ENCODE measurements around the gene AUNIP. TPM values are rescaled to one million over a fixed set of nuclear protein-coding genes. Genes with fewer than 3 reads are reported as not detected.

The AUNIP gene
- total and polyA plus RNA-seq, 11 donors: 0.19 to 1.5 (median 0.26) TPM; not detected in 7

GRCh38 chr1:25802915-25803314, 56.3 kb downstream of the AUNIP start:
- WGBS, 4 donors: 71 to 82% (median 73%) methylated on average over 6 of the region's 6 CpGs
- H3K9me3 ChIP-seq: no peaks in the 10 kb centered on the region
- intact Hi-C loops (cut with DNase I): loop anchor here in 2 of 10 donors (10.0 kb wide), 2 partner anchors 298 to 378 kb away; partner anchors contain the start of gene RHCE (in 1 of the 2)
- H3K36me3 ChIP-seq: peaks cover 0 to 25% (median 7%) of the 10 kb centered on the region in 9 donors
- TF ChIP-seq, protein P1, sequence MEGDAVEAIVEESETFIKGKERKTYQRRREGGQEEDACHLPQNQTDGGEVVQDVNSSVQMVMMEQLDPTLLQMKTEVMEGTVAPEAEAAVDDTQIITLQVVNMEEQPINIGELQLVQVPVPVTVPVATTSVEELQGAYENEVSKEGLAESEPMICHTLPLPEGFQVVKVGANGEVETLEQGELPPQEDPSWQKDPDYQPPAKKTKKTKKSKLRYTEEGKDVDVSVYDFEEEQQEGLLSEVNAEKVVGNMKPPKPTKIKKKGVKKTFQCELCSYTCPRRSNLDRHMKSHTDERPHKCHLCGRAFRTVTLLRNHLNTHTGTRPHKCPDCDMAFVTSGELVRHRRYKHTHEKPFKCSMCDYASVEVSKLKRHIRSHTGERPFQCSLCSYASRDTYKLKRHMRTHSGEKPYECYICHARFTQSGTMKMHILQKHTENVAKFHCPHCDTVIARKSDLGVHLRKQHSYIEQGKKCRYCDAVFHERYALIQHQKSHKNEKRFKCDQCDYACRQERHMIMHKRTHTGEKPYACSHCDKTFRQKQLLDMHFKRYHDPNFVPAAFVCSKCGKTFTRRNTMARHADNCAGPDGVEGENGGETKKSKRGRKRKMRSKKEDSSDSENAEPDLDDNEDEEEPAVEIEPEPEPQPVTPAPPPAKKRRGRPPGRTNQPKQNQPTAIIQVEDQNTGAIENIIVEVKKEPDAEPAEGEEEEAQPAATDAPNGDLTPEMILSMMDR (IDR thresholded peaks at IDR 0.05): no peak
- H3K4me1 ChIP-seq: peaks cover 6 to 83% (median 74%) of the 10 kb centered on the region in 12 donors
- no peaks in the 10 kb centered on the region for H3K27me3 ChIP-seq
- DNase-seq (no peak), ATAC-seq (no peak)
- no peak overlapping the region for H3K27ac ChIP-seq
- H3K4me3 ChIP-seq: no peak overlapping the region

DNA sequence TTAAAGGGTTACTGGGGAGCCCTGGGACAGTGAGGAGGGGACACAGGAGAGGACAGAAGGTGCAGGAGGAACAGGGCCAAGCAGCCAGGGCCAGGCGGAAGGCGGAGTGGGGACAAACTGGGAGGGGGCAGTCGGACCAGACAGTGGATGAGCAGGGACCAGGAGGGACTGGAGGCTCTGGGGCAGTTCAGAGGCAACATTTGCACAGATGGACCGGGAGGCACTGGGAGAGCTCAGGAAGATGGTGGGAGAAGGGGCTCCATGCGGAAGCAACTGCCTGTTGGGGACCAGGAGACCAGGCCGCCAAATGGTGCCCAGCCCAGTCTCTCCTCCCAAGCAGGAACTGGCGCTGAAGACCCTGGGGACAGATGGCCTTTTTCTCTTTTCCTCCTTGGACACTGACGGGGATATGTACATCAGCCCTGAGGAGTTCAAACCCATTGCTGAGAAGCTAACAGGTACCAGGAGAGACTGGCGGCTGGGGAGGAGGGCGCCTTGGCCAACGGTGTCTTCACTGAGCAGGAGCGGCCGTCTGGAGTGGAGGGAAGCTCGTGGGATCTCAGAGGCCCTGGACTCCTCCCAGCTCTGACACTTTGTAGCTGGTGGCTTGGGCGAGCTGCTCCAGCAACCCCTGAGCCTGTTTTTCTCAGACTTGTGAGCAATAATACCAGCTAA, 58.4 kb downstream of the AUNIP start:
- ATAC-seq (peak in 2 of 4 donors; percentile 3 to 8), DNase-seq (peak in 1 of 5 donors; percentile 68)
- Histone ChIP-seq H3K4me3 (peak overlapping the region; percentile 37 to 79 (median 66)), H3K4me1 (peaks cover 9 to 73% (median 66%) of the 10 kb centered on the region in 12 donors), H3K9me3 (no peaks in the 10 kb centered on the region), H3K36me3 (peaks cover 0 to 14% (median 0%) of the 10 kb centered on the region in 9 donors), H3K27ac (peak overlapping the region; percentile 54 to 82 (median 76)), H3K27me3 (no peaks in the 10 kb centered on the region)
- intact Hi-C loops (cut with DNase I): loop anchor here in 2 of 10 donors (10.0 kb wide), 2 partner anchors 296 to 376 kb away; partner anchors contain the start of gene RHCE (in 1 of the 2)
- WGBS, 4 donors: 39 to 57% (median 44%) methylated on average over 13 to 15 of the region's 15 CpGs
- no peak for TF ChIP-seq POLR2A (IDR thresholded peaks at IDR 0.05)

GRCh38 chr1:25799935-25800702, 59.1 kb downstream of the AUNIP start, which contains the start of gene SELENON:
Gene SELENON (plus strand): TSS chr1:25800193. CDS start chr1:25800231, 38 bp downstream.
- peaks cover 6 to 69% (median 60%) of the 10 kb centered on the region in 12 donors for H3K4me1 ChIP-seq

DNA sequence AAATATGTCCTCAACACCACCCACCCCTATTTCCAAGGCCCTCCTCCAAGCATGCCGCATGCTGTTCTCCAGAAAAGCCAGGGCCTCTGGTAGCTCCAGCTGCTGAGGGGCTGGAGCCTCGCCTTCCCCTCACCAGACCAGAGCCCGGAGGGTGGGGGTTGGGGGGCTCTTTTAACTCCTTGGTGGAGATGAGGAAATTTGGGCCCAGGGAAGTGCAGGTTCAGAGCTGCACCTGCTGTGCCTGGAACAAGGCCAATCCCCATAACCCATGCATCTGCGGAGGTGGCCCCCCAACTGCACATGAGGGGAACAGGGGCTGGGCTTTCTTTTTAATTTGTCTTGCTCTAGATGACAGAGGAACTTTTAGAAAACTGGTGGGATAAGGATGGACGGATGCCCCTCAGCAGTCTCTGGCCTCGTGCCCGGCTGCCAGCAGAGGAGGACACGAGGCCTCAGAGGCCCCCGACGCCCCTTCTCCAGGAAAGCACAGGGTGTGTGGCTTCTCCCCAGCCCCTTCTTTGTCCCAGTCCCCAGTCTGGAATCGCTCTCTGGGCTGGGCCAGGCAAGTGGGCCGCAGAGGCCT, 59.8 kb downstream of the AUNIP start:
- intact Hi-C loops (cut with DNase I): loop anchor here in 8 of 10 donors (2.0 to 10.0 kb wide), 11 partner anchors 55 to 365 kb away; partner anchors contain the start of genes MACO1 (in 1 of the 8) and MAN1C1 (in 1 of the 8)
- no peak for TF ChIP-seq POLR2A (IDR thresholded peaks at IDR 0.05)
- TF ChIP-seq, protein P1 (IDR thresholded peaks at IDR 0.05): no peak
- H3K27ac ChIP-seq: peak overlapping the region; percentile 72 to 97 (median 88)
- H3K36me3 ChIP-seq: peaks cover 0 to 3% (median 0%) of the 10 kb centered on the region in 9 donors
- ATAC-seq (no peak), DNase-seq (peak in 1 of 5 donors; percentile 56)
- H3K27me3 ChIP-seq: no peaks in the 10 kb centered on the region
- no peaks in the 10 kb centered on the region for H3K9me3 ChIP-seq
- peaks cover 3 to 62% (median 54%) of the 10 kb centered on the region in 12 donors for H3K4me1 ChIP-seq
- 21 to 29% (median 23%) methylated on average over 10 to 12 of the region's 12 CpGs for WGBS, 4 donors
- H3K4me3 ChIP-seq: peak overlapping the region in 10 of 12 donors; percentile 49 to 79 (median 58)

More at GRCh38 chr1:25799935-25800702, 59.1 kb downstream of the AUNIP start, which contains the start of gene SELENON:
- Histone ChIP-seq H3K4me3 (peak within 1 kb of the TSS; percentile 37 to 79 (median 66)), H3K27ac (peak within 1 kb of the TSS; percentile 72 to 97 (median 88)), H3K9me3 (no peaks in the 10 kb centered on the region), H3K36me3 (peaks cover 0 to 6% (median 0%) of the 10 kb centered on the region in 9 donors), H3K27me3 (no peaks in the 10 kb centered on the region)
- DNase-seq (peak; percentile 84 to 90 (median 87)), ATAC-seq (peak; percentile 55 to 90 (median 66))
- intact Hi-C loops (cut with DNase I): loop anchor here in 9 of 10 donors (2.0 to 10.0 kb wide), 13 partner anchors 55 to 375 kb away; partner anchors contain the start of genes MACO1 (in 1 of the 9), MAN1C1 (in 1 of the 9) and RHCE (in 1 of the 9)
- WGBS, 4 donors: 1 to 2% (median 1%) methylated on average over 29 to 91 of the region's 91 CpGs
- TF ChIP-seq, protein P1 (IDR thresholded peaks at IDR 0.05): no peak
- TF ChIP-seq POLR2A (IDR thresholded peaks at IDR 0.05): peak in 1 of 2 donors; percentile 48

Data from heart left ventricle (tissue), 16 donors.